HG02840 (cell line): ENCODE results near the gene CD47.

ENCODE experiments used
- ATAC-seq: cut with Tn5 transposase; IDR thresholded peaks from one replicate; pipeline ENCODE4 v1.9.1; 2021; ENCODE audit warnings: mild to moderate bottlenecking, moderate library complexity, moderate number of reproducible peaks; ENCODE audit not compliant: unreplicated experiment, low FRiP score

Gene CD47

GRCh38 chr3:108090701-108091497 lies at the start of gene CD47:
CD47 (minus strand) TSS chr3:108091031; CDS start chr3:108090908, 123 bp downstream.
- ATAC-seq, result peak; percentile 69

GRCh38 chr3:108137460-108137814 lies 46.6 kb upstream of the CD47 start:
- no peak for ATAC-seq

GRCh38 chr3:108136561-108137459 lies 46.0 kb upstream of the CD47 start:
- ATAC-seq, result no peak

GRCh38 chr3:108134555-108134880 lies 43.7 kb upstream of the CD47 start:
- no peak for ATAC-seq

- no peak for ATAC-seq
These were observed 43.2 kb upstream of the CD47 start for GRCh38 chr3:108133858-108134554.

- ATAC-seq, result no peak
These were observed 42.2 kb upstream of the CD47 start for GRCh38 chr3:108133048-108133369.

GRCh38 chr3:108131475-108132134 lies 40.8 kb upstream of the CD47 start:
- no peak for ATAC-seq

GRCh38 chr3:108130701-108131474 lies 40.1 kb upstream of the CD47 start:
- ATAC-seq, result no peak

GRCh38 chr3:108130236-108130635 lies 39.4 kb upstream of the CD47 start:
- no peak for ATAC-seq

GRCh38 chr3:108127301-108127988 lies 36.6 kb upstream of the CD47 start:
- ATAC-seq, result no peak

- ATAC-seq, result no peak
These were observed 35.5 kb upstream of the CD47 start for GRCh38 chr3:108126348-108126747.

GRCh38 chr3:108125550-108126071 lies 34.8 kb upstream of the CD47 start:
- peak; percentile 52 for ATAC-seq

GRCh38 chr3:108125153-108125543 lies 34.3 kb upstream of the CD47 start:
- ATAC-seq, result no peak

GRCh38 chr3:108124337-108125152 lies 33.7 kb upstream of the CD47 start:
- peak; percentile 85 for ATAC-seq

- ATAC-seq, result no peak
These were observed 32.5 kb upstream of the CD47 start for GRCh38 chr3:108123326-108123725.

- no peak for ATAC-seq
These were observed 31.4 kb upstream of the CD47 start for GRCh38 chr3:108122276-108122675.

- ATAC-seq, result no peak
These were observed 28.7 kb upstream of the CD47 start for GRCh38 chr3:108119398-108120104.
